Body of pancreas (tissue), 4 donors: ENCODE measurements around the gene HSPA12B. TPM values are rescaled to one million over a fixed set of nuclear protein-coding genes. Genes with fewer than 3 reads are reported as not detected.

Experiments
- ATAC-seq: fragments of 150-250 bp; one replicate; pipeline ENCODE4 v1.9.1; 2016
- DNase-seq, 4 donors: peaks; one replicate each; pipeline ENCODE4 v3.0.0-alpha.2; 2019
- H3K27ac ChIP-seq, 4 donors: fragments of 200-600 bp; sonication (generic); 1 replicate in 3 of 4; 2 replicates in 1 of 4; pipeline versions ENCODE4 v1.5.1 to v1.6.1; 2016 to 2019; ENCODE audit warnings: mild to moderate bottlenecking in 1 of 4, mixed read lengths in 1 of 4, moderate library complexity in 1 of 4
- H3K27me3 ChIP-seq, 2 donors: fragments of 200-600 bp; sonication (generic); one replicate each; pipeline ENCODE4 v1.6.0; 2016; ENCODE audit warnings: mild to moderate bottlenecking in 1 of 2
- H3K36me3 ChIP-seq, 2 donors: fragments of 200-600 bp; sonication (generic); replicated peaks in 1 of 2; 2 replicates each; pipeline ENCODE4 v1.5.1; 2016; ENCODE audit warnings: low read depth in 2 of 2; ENCODE audit not compliant: insufficient read depth in 1 of 2
- H3K4me1 ChIP-seq: fragments of 200-600 bp; sonication (generic); one replicate; pipeline ENCODE4 v1.6.0; 2016
- H3K4me3 ChIP-seq, 2 donors: fragments of 200-600 bp; sonication (generic); 1 replicate in 1 of 2; 2 replicates in 1 of 2; pipeline ENCODE4 v1.5.1; 2016 to 2019
- H3K9me3 ChIP-seq, 3 donors: fragments of 200-600 bp; sonication (generic); 1 replicate in 2 of 3; 2 replicates in 1 of 3; pipeline ENCODE4 v1.5.1; 2016
- CTCF ChIP-seq, 7 experiments: fragments of 450-650 bp in 4 of 7; fragments of 200-600 bp in 3 of 7; sonication (generic) in 3 of 7; IDR thresholded peaks; one replicate each; pipeline ENCODE4 v1.5.1; 2016 to 2019; ENCODE audit warnings: antibody characterized with exemption in 7 of 7
- POLR2A ChIP-seq, 3 donors: fragments of 450-650 bp; IDR thresholded peaks; one replicate each; pipeline ENCODE4 v1.6.1; 2016; ENCODE audit warnings: antibody characterized with exemption in 3 of 3, mild to moderate bottlenecking in 2 of 3
- WGBS, 2 donors: methylation state at CpG; one replicate each; pipeline ENCODE4 v1.1.5; 2017; 5-methylcytosine and 5-hydroxymethylcytosine counted together
- intact Hi-C: fragments of 100-400 bp; cut with DNase I; formaldehyde crosslinking; loops from one replicate; pipeline ENCODE4 v1.15.1; 2023
- total RNA-seq, 2 donors: library from RNA; depleted of rRNA; stranded (reverse); fragments of >200 nt; gene quantifications; one replicate each; pipeline ENCODE4 v1.1.0, GENCODE V29; 2016

HSPA12B gene
- total RNA-seq, 2 donors from 2014 or later, result 3.3 to 4.4 TPM

GRCh38 chr20:3696745-3697587 lies 35.5 kb upstream of the HSPA12B start:
- intact Hi-C loops, result no loop called here

GRCh38 chr20:3697588-3698305 lies 34.7 kb upstream of the HSPA12B start:
- Histone ChIP-seq H3K4me1 (no peaks in the 10 kb centered on the region), H3K4me3 (no peak overlapping the region), H3K36me3 (no peaks in the 10 kb centered on the region), H3K9me3 (no peaks in the 10 kb centered on the region), H3K27me3 (no peaks in the 10 kb centered on the region), H3K27ac (no peak overlapping the region)
- TF ChIP-seq CTCF (IDR thresholded peaks at IDR 0.05) (no peak), POLR2A (IDR thresholded peaks at IDR 0.05) (no peak)
- no peak for DNase-seq
- ATAC-seq, result no peak
- intact Hi-C loops, result no loop called here
- 58 to 79% methylated on average over 6 to 17 of the region's 18 CpGs for WGBS, 2 donors

More at GRCh38 chr20:3696745-3697587, 35.5 kb upstream of the HSPA12B start:
- no peaks in the 10 kb centered on the region for H3K9me3 ChIP-seq
- H3K4me3 ChIP-seq, result no peak overlapping the region
- H3K36me3 ChIP-seq, result no peaks in the 10 kb centered on the region
- ATAC-seq (no peak), DNase-seq (no peak)
- no peak overlapping the region for H3K27ac ChIP-seq
- no peaks in the 10 kb centered on the region for H3K27me3 ChIP-seq
- TF ChIP-seq POLR2A (IDR thresholded peaks at IDR 0.05) (no peak), CTCF (IDR thresholded peaks at IDR 0.05) (no peak)
- H3K4me1 ChIP-seq, result no peaks in the 10 kb centered on the region
- 69 to 74% methylated on average over 8 to 13 of the region's 15 CpGs for WGBS, 2 donors

GRCh38 chr20:3698591-3699001 lies 33.9 kb upstream of the HSPA12B start:
- WGBS, 2 donors, result 57 to 77% methylated on average over 3 to 6 of the region's 6 CpGs
- no peak for ATAC-seq
- no peak overlapping the region for H3K4me3 ChIP-seq
- no peaks in the 10 kb centered on the region for H3K27me3 ChIP-seq
- no peak for DNase-seq
- intact Hi-C loops, result no loop called here
- no peaks in the 10 kb centered on the region for H3K9me3 ChIP-seq
- no peak for TF ChIP-seq POLR2A (IDR thresholded peaks at IDR 0.05)
- TF ChIP-seq CTCF (IDR thresholded peaks at IDR 0.05), result no peak
- no peak overlapping the region for H3K27ac ChIP-seq
- no peaks in the 10 kb centered on the region for H3K36me3 ChIP-seq
- H3K4me1 ChIP-seq, result no peaks in the 10 kb centered on the region

- Histone ChIP-seq H3K4me3 (no peak overlapping the region), H3K4me1 (no peaks in the 10 kb centered on the region), H3K36me3 (no peaks in the 10 kb centered on the region), H3K9me3 (no peaks in the 10 kb centered on the region), H3K27me3 (no peaks in the 10 kb centered on the region), H3K27ac (no peak overlapping the region)
- ATAC-seq (no peak), DNase-seq (no peak)
- intact Hi-C loops, result no loop called here
- WGBS, 2 donors, result 83% methylated on average over 16 of the region's 16 CpGs; no CpG with 5 or more reads in 1 of the 2 donors
- no peak for TF ChIP-seq CTCF (IDR thresholded peaks at IDR 0.05)
- TF ChIP-seq POLR2A (IDR thresholded peaks at IDR 0.05), result no peak
Measured at GRCh38 chr20:3699037-3699436, 33.4 kb upstream of the HSPA12B start.
